OCI-LY1 (cell line): Measurements from ENCODE around the gene PROZ.

ENCODE experiments used
- EZH2 ChIP-seq: fragments of 200-600 bp; sonication (generic), shearing (Covaris generic); IDR thresholded peaks from 2 replicates; pipeline ENCODE4 v1.8.0; 2017; ENCODE audit warnings: borderline replicate concordance, mixed run types, mild to moderate bottlenecking, antibody characterized with exemption, low read length, moderate library complexity, mixed read lengths
- TF ChIP-seq, protein P1 (sequence below): fragments of 200-600 bp; sonication (generic), shearing (Covaris generic); IDR thresholded peaks from 2 replicates; pipeline ENCODE4 v1.5.1; 2017; ENCODE audit warnings: mild to moderate bottlenecking, antibody characterized with exemption, low read length, moderate library complexity, mixed read lengths

DNA sequence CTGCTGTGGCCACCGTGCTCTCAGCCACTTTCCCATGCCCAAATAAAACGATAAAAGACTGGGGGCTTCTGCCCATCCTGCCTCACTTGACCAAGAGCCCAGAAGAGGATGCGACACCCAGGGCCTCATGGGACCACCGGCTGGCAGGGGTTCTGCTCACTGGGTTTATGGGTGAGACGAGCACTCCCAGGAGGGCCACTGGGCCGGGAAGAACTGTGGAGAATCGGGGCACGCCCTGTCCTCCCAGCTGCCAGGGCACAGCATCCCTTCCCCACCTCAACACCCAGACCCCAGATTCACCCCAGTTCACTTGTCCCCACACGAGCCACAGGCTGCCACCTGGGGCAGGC, 40.6 kb upstream of the PROZ start:
- TF ChIP-seq, protein P1, sequence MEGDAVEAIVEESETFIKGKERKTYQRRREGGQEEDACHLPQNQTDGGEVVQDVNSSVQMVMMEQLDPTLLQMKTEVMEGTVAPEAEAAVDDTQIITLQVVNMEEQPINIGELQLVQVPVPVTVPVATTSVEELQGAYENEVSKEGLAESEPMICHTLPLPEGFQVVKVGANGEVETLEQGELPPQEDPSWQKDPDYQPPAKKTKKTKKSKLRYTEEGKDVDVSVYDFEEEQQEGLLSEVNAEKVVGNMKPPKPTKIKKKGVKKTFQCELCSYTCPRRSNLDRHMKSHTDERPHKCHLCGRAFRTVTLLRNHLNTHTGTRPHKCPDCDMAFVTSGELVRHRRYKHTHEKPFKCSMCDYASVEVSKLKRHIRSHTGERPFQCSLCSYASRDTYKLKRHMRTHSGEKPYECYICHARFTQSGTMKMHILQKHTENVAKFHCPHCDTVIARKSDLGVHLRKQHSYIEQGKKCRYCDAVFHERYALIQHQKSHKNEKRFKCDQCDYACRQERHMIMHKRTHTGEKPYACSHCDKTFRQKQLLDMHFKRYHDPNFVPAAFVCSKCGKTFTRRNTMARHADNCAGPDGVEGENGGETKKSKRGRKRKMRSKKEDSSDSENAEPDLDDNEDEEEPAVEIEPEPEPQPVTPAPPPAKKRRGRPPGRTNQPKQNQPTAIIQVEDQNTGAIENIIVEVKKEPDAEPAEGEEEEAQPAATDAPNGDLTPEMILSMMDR: no peak
- no peak for TF ChIP-seq EZH2
